Body of pancreas (tissue), 4 donors: ENCODE data around the gene HS1BP3.

Experiments
- CTCF ChIP-seq, 7 experiments: fragments of 450-650 bp in 4 of 7; fragments of 200-600 bp in 3 of 7; sonication (generic) in 3 of 7; IDR thresholded peaks; one replicate each; pipeline ENCODE4 v1.5.1; 2016 to 2019; ENCODE audit warnings: antibody characterized with exemption in 7 of 7
- POLR2A ChIP-seq, 3 donors: fragments of 450-650 bp; IDR thresholded peaks; one replicate each; pipeline ENCODE4 v1.6.1; 2016; ENCODE audit warnings: antibody characterized with exemption in 3 of 3, mild to moderate bottlenecking in 2 of 3

GRCh38 chr2:20649976-20650375 is 922 bp downstream of the HS1BP3 start:
- TF ChIP-seq CTCF (IDR thresholded peaks at IDR 0.05) (no peak), POLR2A (IDR thresholded peaks at IDR 0.05) (no peak)
